K562 (cell line): ENCODE data around the gene GRHL3. TPM values are rescaled to one million over a fixed set of nuclear protein-coding genes. Genes with fewer than 3 reads are reported as not detected.

Experiments used
- C11orf30 ChIP-seq: fragments of 450-650 bp; IDR thresholded peaks from 2 replicates; pipeline ENCODE4 v1.6.1; 2016; ENCODE audit warnings: low read depth, mild to moderate bottlenecking
- CEBPB ChIP-seq: fragments of 450-650 bp; IDR thresholded peaks from 2 replicates; pipeline ENCODE4 v1.6.1; 2016; ENCODE audit warnings: missing genetic modification characterization, missing compliant biosample characterization
- CREBBP ChIP-seq: IDR thresholded peaks from one replicate; pipeline ENCODE4 v1.6.1; 2012; ENCODE audit warnings: low read depth, mild to moderate bottlenecking, control low read depth, inconsistent platforms, low read length
- EGR1 ChIP-seq: fragments of 450-650 bp; conservative IDR thresholded peaks from 2 replicates; pipeline ENCODE4 v1.6.1; 2017; ENCODE audit warnings: mild to moderate bottlenecking
- JUND ChIP-seq, 2 experiments: IDR thresholded peaks; 2 replicates in 1 of 2; 3 replicates in 1 of 2; pipeline ENCODE4 v1.6.1; 2011; ENCODE audit warnings: borderline replicate concordance in 2 of 2, low read depth in 2 of 2, low read length in 2 of 2, improper control_type of control experiment in 1 of 2, missing biosample characterization in 1 of 2, missing genetic modification characterization in 1 of 2, missing genetic modification reagents in 1 of 2
- MEF2D ChIP-seq: conservative IDR thresholded peaks from 2 replicates; pipeline ENCODE4 v1.6.1; 2016; ENCODE audit warnings: low read depth, missing genetic modification characterization, missing compliant biosample characterization
- MGA ChIP-seq: fragments of 450-650 bp; IDR thresholded peaks from 2 replicates; pipeline ENCODE4 v1.6.1; 2016; ENCODE audit warnings: mild to moderate bottlenecking, moderate library complexity
- MLX ChIP-seq, 2 experiments: fragments of 450-650 bp in 1 of 2; sonication (generic) in 1 of 2; formaldehyde crosslinking; conservative IDR thresholded peaks; 2 replicates each; pipeline versions ENCODE4 v1.4.0 to v1.8.1; 2020 to 2022; ENCODE audit warnings: mild to moderate bottlenecking in 1 of 2, missing genetic modification reagents in 1 of 2
- NFE2 ChIP-seq: IDR thresholded peaks from 2 replicates; pipeline ENCODE4 v1.6.1; 2014; ENCODE audit warnings: antibody characterized with exemption, low read depth
- SMARCA5 ChIP-seq: fragments of 450-650 bp; IDR thresholded peaks from 2 replicates; pipeline ENCODE4 v1.6.1; 2016
- ZNF280A ChIP-seq: fragments of 450-650 bp; IDR thresholded peaks from 2 replicates; pipeline ENCODE4 v1.6.1; 2018; ENCODE audit warnings: mild to moderate bottlenecking, low read depth; ENCODE audit not compliant: partially characterized antibody
- polyA plus RNA-seq, 8 experiments: library from polyadenylated mRNA; depleted of rRNA in 4 of 8; stranded (reverse) in 5 of 8; unstranded in 3 of 8; fragments of >200 nt; fragmentation: Nextera tagmentation in 2 of 8; fragmentation: Illumina TruSeq in 1 of 8; extraction: Ambion mirVana in 2 of 8; extraction: Trizol in 1 of 8; gene quantifications; 2 replicates each; pipeline versions ENCODE4 v1.2.1 to v1.2.3, GENCODE V29; 2011 to 2014; ENCODE audit warnings: inconsistent platforms in 1 of 8, missing spikeins in 1 of 8
- total RNA-seq, 7 experiments: library from RNA; depleted of rRNA in 6 of 7; stranded (reverse); fragments of >200 nt in 6 of 7; fragmentation: Illumina TruSeq in 2 of 7; extraction: Trizol in 2 of 7; gene quantifications; 2 replicates each; pipeline versions ENCODE4 v1.2.1 to v1.2.3, GENCODE V29; 2011 to 2021; ENCODE audit warnings: low replicate concordance in 1 of 7

Gene GRHL3
- total and polyA plus RNA-seq, 9 of the 15 experiments (the other 6 are each of a cell fraction or from before 2014, with no cell fraction given): 0.01 to 0.04 TPM; not detected in 7

GRCh38 chr1:24294228-24294672 is 24.9 kb upstream of the GRHL3 start (continued):
- TF ChIP-seq MGA (no peak), CEBPB (peak; percentile 92), CREBBP (no peak), JUND (IDR thresholded peaks at IDR 0.05; ENCODE audit: borderline replicate concordance, low read depth, low read length) (peak; percentile 46), JUND (tag; IDR thresholded peaks at IDR 0.05; ENCODE audit: borderline replicate concordance, low read depth, low read length) (no peak), MEF2D (tag) (no peak), ZNF280A (no peak), MLX (CRISPR knock-in tag; conservative IDR thresholded peaks at IDR 0.05) (no peak), NFE2 (peak; percentile 74), EGR1 (peak; percentile 45), C11orf30 (peak; percentile 66), SMARCA5 (no peak)
- TF ChIP-seq, all 486 proteins: peak for 16
